A673 (cell line): ENCODE data around the gene RAB3C. TPM values are rescaled to one million over a fixed set of nuclear protein-coding genes. Genes with fewer than 3 reads are reported as not detected.

Experiments
- BruUV-seq: library from RNA; stranded (reverse); fragments of 400-500 nt; replicated peaks from 2 replicates; lab custom pipeline; 2021; lab: Mats Ljungman, UMichigan
- CTCF ChIA-PET: fragments of 300-600 bp; sonication (Branson Sonifier 250); formaldehyde crosslinking; loops from one replicate; lab custom pipeline; 2022; ENCODE audit warnings: antibody characterized with exemption; lab: Charles Lee
- POLR2A ChIA-PET: fragments of 300-600 bp; sonication (Branson Sonifier 250); formaldehyde crosslinking; loops from one replicate; lab custom pipeline; 2022; ENCODE audit warnings: antibody characterized with exemption; ENCODE audit not compliant: low non-redundant PET; lab: Charles Lee
- DNase-seq: peaks from one replicate; pipeline ENCODE4 v3.0.0-alpha.2; 2015; ENCODE audit warnings: low spot score
- H3K27ac ChIP-seq: fragments of 200-600 bp; sonication (generic); 2 replicates; pipeline ENCODE4 v1.5.1; 2016; ENCODE audit warnings: mixed run types, low read depth, mild to moderate bottlenecking, mixed read lengths, antibody characterized with exemption, low read length; ENCODE audit not compliant: poor library complexity, severe bottlenecking
- H3K27me3 ChIP-seq: fragments of 200-600 bp; sonication (generic); replicated peaks from 2 replicates; pipeline ENCODE4 v1.6.1; 2017; ENCODE audit warnings: mixed run types, low read depth, mild to moderate bottlenecking, mixed read lengths, antibody characterized with exemption, low read length; ENCODE audit not compliant: insufficient read depth, poor library complexity
- H3K36me3 ChIP-seq: fragments of 200-600 bp; sonication (generic); 2 replicates; pipeline ENCODE4 v1.6.1; 2016; ENCODE audit warnings: mixed run types, mild to moderate bottlenecking, mixed read lengths, antibody characterized with exemption, low read length; ENCODE audit not compliant: insufficient read depth, poor library complexity, severe bottlenecking
- H3K4me1 ChIP-seq: fragments of 200-600 bp; sonication (generic); 2 replicates; pipeline ENCODE4 v1.6.1; 2017; ENCODE audit warnings: mixed run types, mild to moderate bottlenecking, mixed read lengths, antibody characterized with exemption, low read length; ENCODE audit not compliant: insufficient read depth, poor library complexity, severe bottlenecking
- H3K4me3 ChIP-seq: fragments of 200-600 bp; sonication (generic); 2 replicates; pipeline ENCODE4 v1.5.1; 2016; ENCODE audit warnings: low read depth, mixed run types, mild to moderate bottlenecking, mixed read lengths, low read length; ENCODE audit not compliant: poor library complexity, severe bottlenecking
- H3K9me3 ChIP-seq: fragments of 200-600 bp; sonication (generic); 2 replicates; pipeline ENCODE4 v1.6.1; 2016; ENCODE audit warnings: mixed run types, low read depth, mild to moderate bottlenecking, mixed read lengths, antibody characterized with exemption, low read length; ENCODE audit not compliant: poor library complexity, severe bottlenecking
- EZH2 ChIP-seq: fragments of 200-600 bp; sonication (generic); IDR thresholded peaks from 2 replicates; pipeline ENCODE4 v1.6.1; 2017; ENCODE audit warnings: borderline replicate concordance, low read depth, mild to moderate bottlenecking, mixed read lengths, antibody characterized with exemption, low read length; ENCODE audit not compliant: poor library complexity, severe bottlenecking
- intact Hi-C: fragments of 100-400 bp; cut with micrococcal nuclease; formaldehyde crosslinking; loops from one replicate; pipeline ENCODE4 v1.10.0; 2022; ENCODE audit not compliant: unreplicated experiment
- total RNA-seq: library from RNA; stranded (reverse); gene quantifications from 2 replicates; pipeline ENCODE4 v1.2.3, GENCODE V29; 2021
- TF ChIP-seq, protein P1 (sequence below): fragments of 300-800, 200-600 bp; sonication (generic); conservative IDR thresholded peaks from 2 replicates; pipeline ENCODE4 v1.5.1; 2017; ENCODE audit warnings: low read depth, mild to moderate bottlenecking, antibody characterized with exemption, low read length, moderate library complexity, mixed read lengths

The RAB3C gene
- total RNA-seq, 1 experiment from 2014 or later = 0.64 TPM

GRCh38 chr5:58674070-58674469, 91.2 kb downstream of the RAB3C start:
- BruUV-seq = no TSS peak
- Histone ChIP-seq H3K4me3 (no peak overlapping the region), H3K4me1 (no peaks in the 10 kb centered on the region), H3K36me3 (no peaks in the 10 kb centered on the region), H3K9me3 (no peaks in the 10 kb centered on the region), H3K27me3 (no peaks in the 10 kb centered on the region), H3K27ac (no peak overlapping the region)
- POLR2A ChIA-PET = no interaction called here
- TF ChIP-seq EZH2 = no peak
- TF ChIP-seq, protein P1, sequence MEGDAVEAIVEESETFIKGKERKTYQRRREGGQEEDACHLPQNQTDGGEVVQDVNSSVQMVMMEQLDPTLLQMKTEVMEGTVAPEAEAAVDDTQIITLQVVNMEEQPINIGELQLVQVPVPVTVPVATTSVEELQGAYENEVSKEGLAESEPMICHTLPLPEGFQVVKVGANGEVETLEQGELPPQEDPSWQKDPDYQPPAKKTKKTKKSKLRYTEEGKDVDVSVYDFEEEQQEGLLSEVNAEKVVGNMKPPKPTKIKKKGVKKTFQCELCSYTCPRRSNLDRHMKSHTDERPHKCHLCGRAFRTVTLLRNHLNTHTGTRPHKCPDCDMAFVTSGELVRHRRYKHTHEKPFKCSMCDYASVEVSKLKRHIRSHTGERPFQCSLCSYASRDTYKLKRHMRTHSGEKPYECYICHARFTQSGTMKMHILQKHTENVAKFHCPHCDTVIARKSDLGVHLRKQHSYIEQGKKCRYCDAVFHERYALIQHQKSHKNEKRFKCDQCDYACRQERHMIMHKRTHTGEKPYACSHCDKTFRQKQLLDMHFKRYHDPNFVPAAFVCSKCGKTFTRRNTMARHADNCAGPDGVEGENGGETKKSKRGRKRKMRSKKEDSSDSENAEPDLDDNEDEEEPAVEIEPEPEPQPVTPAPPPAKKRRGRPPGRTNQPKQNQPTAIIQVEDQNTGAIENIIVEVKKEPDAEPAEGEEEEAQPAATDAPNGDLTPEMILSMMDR = no peak
- CTCF ChIA-PET = no interaction called here
- no peak for DNase-seq
- intact Hi-C loops = no loop called here

DNA sequence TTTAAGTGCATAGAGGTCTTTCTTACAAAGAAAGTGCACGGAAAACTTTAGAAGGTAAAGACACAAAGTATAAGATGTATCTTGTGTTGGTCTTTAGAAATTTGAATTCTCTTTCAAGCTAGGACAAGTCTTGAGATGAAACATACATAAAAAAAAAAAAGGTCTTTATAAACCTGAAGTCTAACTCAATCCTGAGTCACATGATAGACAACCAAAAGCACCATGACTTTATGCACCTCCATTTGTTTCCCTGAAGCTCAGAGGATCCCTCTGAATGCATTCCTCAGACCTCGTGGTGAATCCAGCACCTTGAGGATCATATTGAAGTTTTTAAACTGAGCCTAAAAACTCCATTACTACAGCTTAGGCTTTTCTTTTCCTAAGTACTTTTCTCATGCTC, 91.8 kb downstream of the RAB3C start:
- Histone ChIP-seq H3K4me1 (no peaks in the 10 kb centered on the region), H3K27ac (no peak overlapping the region), H3K36me3 (no peaks in the 10 kb centered on the region), H3K9me3 (no peaks in the 10 kb centered on the region), H3K27me3 (no peaks in the 10 kb centered on the region), H3K4me3 (no peak overlapping the region)
- BruUV-seq = no TSS peak
- no peak for DNase-seq
- ChIA-PET POLR2A (no interaction called here), CTCF (no interaction called here)
- TF ChIP-seq, protein P1 = no peak
- no peak for TF ChIP-seq EZH2
- intact Hi-C loops = no loop called here

DNA sequence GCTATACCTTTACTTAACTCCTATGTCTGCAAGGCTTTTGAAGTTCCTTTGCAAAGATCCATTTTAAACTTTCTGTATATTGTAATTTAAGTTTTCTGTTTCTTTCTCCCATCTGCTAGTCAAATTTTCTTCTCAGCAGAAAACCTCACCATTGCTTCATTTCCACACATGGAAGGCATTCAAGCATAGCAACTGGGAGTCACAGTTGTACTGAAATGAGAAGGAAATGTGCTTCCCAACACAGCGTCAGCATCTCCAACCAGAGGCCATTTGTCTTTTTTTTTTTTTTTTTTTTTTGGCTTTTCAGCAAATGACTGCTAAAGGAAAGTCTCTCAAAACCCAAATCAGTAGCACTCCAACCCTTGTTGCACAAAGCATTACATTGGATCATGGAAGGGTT, 92.5 kb downstream of the RAB3C start:
- Histone ChIP-seq H3K27ac (no peak overlapping the region), H3K4me1 (no peaks in the 10 kb centered on the region), H3K9me3 (no peaks in the 10 kb centered on the region), H3K4me3 (no peak overlapping the region), H3K36me3 (no peaks in the 10 kb centered on the region), H3K27me3 (no peaks in the 10 kb centered on the region)
- no TSS peak for BruUV-seq
- DNase-seq = no peak
- TF ChIP-seq EZH2 = no peak
- TF ChIP-seq, protein P1 = no peak
- CTCF ChIA-PET = no interaction called here
- POLR2A ChIA-PET = no interaction called here
- intact Hi-C loops = no loop called here
